CMK (cell line): ENCODE measurements around the gene DGKE.

Source experiments
- DNase-seq: peaks from one replicate; pipeline ENCODE4 v3.0.0-alpha.2; 2010; ENCODE audit warnings: low read depth

The DGKE gene

GRCh38 chr17:56914581-56915273, 80.8 kb downstream of the DGKE start:
- no peak for DNase-seq

- DNase-seq: no peak
Observed at GRCh38 chr17:56917559-56918296, 83.8 kb downstream of the DGKE start.

GRCh38 chr17:56918916-56919315, 85.0 kb downstream of the DGKE start:
- DNase-seq: no peak
